HG03442 (cell line): Measurements from ENCODE around the gene UBE2E2.
A peak's percentile ranks its signal among the peaks of the same experiment; 100 is the strongest.

Experiments
- ATAC-seq: cut with Tn5 transposase; IDR thresholded peaks from one replicate; pipeline ENCODE4 v1.9.1; 2021; ENCODE audit warnings: mild to moderate bottlenecking, moderate library complexity; ENCODE audit not compliant: unreplicated experiment

The UBE2E2 gene

DNA sequence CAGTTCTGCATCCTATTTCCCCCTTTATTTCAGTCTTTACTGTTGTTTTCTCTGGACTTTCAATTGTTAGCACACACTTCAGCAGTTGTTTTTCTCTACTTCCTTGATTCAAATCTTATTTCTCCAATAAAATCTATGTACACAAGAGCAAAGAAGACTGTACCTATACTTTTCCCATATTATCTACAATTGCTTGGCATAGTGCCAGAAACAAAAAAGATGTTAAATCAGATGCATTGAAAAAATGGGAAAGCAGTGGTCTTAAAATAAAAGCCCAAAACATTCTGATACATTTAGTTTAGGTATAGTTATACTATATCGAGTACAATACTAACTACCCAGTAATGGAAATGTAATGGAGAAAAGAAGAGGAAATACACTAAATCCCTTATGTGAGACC, 265.1 kb downstream of the UBE2E2 start:
- ATAC-seq, result no peak

DNA sequence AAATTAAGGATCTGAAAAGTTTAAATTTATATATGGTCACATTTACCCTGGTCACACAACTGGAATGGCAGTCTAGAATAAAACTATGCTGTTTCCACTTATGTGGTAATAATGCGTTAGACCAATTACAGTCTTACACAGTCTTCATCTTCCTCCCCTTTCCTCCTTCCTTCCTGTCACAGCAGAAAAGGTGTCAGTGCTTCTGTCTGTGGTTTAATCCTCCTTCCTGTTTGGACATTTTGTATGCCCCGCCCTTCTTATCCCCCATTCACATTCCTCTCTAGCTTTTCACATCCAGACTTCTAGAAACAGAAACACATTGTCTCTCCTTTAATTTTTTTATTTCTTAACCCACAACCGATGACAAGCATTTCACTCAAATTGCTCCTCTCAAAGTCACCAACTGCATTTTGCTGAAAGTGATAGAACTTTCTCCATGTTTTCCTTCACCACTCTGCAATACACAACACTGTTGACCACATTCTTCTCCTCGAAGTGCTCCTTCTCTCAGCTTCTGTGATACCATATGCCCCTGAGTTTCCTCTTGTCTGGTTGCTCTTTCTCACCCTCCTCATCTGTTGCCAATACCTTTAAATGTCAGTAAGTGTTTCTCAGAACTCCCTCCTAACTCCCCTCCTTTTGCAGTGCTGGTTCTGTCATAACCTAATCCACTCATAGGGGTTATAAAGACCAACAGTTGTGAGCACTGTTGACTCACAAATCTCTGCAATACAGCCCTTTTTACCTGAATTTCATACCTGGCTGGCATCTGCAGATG, 271.6 kb downstream of the UBE2E2 start:
- no peak for ATAC-seq

DNA sequence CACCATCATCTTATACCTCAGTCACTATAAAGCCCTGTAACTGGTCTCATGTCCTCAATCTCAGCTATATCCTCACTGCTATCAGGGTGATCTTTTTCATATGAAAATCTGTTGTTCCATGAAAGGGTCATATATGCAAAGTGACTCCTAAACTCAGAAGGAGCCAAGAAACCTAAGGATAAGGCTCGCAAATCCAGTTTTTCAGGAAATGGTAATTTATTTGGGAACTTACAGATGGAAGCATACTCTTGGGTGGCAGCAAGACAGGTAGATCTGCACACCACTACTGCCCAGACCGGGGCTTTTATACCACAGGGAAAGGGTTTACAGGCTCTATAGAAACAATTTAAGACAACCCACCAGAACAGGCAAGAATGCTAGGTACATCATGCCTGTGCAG, 272.3 kb downstream of the UBE2E2 start:
- no peak for ATAC-seq

DNA sequence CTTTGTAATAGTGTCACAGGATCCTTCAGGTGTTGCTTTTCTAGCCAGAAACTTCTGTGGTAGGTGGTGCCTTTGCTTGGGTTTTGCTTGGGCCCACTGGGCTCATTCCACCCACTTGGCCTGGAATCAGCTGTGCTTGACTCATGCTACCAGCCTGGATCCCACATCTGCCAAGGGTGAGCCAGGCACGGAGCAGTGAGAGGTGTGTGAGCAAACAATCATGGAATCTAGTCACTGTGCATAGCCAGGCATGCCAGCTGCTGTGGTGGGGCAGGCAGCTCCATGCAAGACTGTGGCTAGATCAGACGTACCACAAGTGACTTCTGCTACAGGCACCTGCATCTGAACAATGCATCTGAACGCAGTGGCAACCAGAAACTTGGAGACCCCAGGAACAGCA, 275.9 kb downstream of the UBE2E2 start:
- ATAC-seq, result no peak

- ATAC-seq, result no peak
These were observed 276.6 kb downstream of the UBE2E2 start for GRCh38 chr3:23479615-23480328.

GRCh38 chr3:23480329-23480714, 277.2 kb downstream of the UBE2E2 start:
- ATAC-seq, result no peak

- no peak for ATAC-seq
These were observed 278.0 kb downstream of the UBE2E2 start for GRCh38 chr3:23481011-23481615.

- peak; percentile 43 for ATAC-seq
These were observed 278.6 kb downstream of the UBE2E2 start for GRCh38 chr3:23481616-23482278.

- no peak for ATAC-seq
These were observed 281.3 kb downstream of the UBE2E2 start for GRCh38 chr3:23484386-23484785.

- ATAC-seq, result no peak
These were observed 282.8 kb downstream of the UBE2E2 start for GRCh38 chr3:23485922-23486321.

GRCh38 chr3:23487015-23487414, 283.9 kb downstream of the UBE2E2 start:
- ATAC-seq, result no peak

DNA sequence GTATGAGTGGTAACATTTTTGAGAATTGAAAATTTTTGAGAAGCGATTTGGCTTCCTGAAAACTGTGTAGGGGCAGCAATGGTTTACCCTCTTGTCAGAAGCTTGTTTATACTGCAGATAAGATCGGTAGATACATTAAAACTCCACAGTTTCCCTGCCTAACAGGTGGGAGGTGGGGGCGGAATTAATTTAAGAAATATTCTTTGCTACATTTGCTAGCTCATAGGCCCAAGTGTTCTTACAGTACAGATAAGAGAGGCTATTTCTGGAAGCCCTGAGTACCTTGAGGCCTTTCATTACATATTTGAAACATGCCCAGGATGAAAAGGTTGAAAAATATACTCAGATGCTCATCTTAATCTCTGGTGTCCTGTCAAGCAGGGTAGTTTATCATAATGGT, 285.5 kb downstream of the UBE2E2 start:
- ATAC-seq, result no peak

- ATAC-seq, result no peak
These were observed 286.4 kb downstream of the UBE2E2 start for GRCh38 chr3:23489300-23490158.

- ATAC-seq, result no peak
These were observed 287.3 kb downstream of the UBE2E2 start for GRCh38 chr3:23490459-23490858.

DNA sequence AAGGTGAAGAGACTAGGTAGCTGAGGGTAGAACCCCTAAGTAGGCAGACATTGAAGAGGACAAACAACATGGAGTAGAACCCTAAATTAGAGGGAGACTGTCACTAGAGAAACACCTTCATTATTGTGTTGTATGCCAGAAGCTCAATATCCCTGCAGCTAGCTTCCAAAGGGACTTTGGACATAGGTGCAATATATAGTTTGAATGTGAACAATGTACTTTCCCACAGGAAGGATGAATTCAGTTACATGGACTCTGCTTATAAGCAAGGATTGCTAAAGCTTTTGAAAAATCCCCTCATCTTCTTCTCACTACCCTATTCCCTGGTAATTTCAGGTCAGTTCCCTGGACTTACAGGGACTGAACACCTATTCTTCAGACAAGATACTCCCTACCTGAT, 288.9 kb downstream of the UBE2E2 start:
- no peak for ATAC-seq

DNA sequence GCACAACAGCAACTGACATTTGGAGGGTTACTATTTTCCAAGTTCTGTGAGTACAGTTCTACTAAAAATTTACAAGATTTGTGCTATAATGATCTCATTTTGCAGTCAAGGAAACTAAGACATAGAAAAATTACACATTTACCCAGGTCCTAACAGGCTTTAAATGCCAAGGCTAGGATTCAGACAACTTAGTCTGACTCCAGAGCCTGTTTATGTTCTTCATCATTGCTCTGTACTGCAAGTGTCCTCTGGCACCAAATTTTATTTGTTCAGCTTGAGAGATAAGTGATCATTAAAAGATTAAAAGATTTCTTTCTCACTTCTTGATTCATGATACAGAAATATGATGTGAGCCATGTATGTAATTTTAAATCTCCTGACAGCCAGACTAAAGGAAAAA, 290.8 kb downstream of the UBE2E2 start:
- no peak for ATAC-seq

DNA sequence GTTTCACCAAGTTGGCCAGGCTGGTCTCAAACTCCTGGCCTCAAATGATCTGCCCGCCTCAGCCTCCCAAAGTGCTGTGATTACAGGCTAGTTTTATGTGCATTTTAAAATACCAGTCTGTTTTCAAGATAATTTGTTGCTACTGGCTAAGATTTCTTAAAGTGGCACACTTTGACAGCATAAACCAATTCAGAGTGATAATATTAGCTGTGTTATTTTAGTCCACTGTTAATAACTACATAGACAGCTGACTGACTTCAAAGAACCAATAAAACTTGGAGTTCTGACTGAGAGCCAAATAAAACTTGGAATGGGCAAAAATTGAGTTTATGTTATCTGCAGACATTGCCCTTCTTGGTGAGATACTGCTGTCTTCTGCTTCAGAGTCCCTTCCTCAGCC, 291.8 kb downstream of the UBE2E2 start:
- ATAC-seq, result no peak

DNA sequence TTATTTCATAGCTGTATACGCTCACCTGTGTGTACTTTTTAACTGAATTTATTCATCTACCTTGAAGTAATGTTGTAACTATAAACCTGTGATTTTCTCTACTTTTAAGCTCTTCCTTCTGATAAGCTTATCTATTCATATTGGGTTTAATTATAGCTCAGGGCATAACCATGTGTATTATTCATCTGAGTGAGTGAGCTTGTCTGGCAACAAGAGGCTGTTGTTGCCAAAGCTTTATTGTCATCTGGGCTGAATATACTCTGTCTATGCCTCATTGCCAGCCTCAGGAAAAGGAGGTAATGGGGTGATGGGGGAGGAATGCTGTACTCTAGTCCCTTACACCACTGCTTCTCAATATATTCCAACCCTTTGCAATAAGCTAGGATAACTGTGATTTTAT, 292.4 kb downstream of the UBE2E2 start:
- ATAC-seq, result no peak

- peak; percentile 86 for ATAC-seq
These were observed 293.0 kb downstream of the UBE2E2 start for GRCh38 chr3:23496165-23496564.

GRCh38 chr3:23497156-23497555, 294.0 kb downstream of the UBE2E2 start:
- ATAC-seq, result no peak
